Measurements from ENCODE around the gene RELCH. TPM values are rescaled to one million over a fixed set of nuclear protein-coding genes. Genes with fewer than 3 reads are reported as not detected.

The RELCH gene
- total RNA-seq, 1 donor from 2014 or later = 26.6 TPM

GRCh38 chr18:62224229-62224628, 37.2 kb downstream of the RELCH start:
- TF ChIP-seq EZH2 (IDR thresholded peaks at IDR 0.05; ENCODE audit: insufficient read depth, low read length) (no peak), CTCF (IDR thresholded peaks at IDR 0.05; ENCODE audit: insufficient read depth, low read depth, low read length) (no peak)
- Mint-ChIP-seq H3K27ac (ENCODE audit: unreplicated experiment) (no peak overlapping the region), H3K4me1 (ENCODE audit: low read depth, unreplicated experiment) (no peaks in the 10 kb centered on the region), H3K27me3 (ENCODE audit: low read depth, unreplicated experiment) (no peaks in the 10 kb centered on the region), H3K36me3 (ENCODE audit: low read depth, unreplicated experiment) (peaks cover 11% of the 10 kb centered on the region), H3K4me3 (ENCODE audit: unreplicated experiment) (no peak overlapping the region), H3K9me3 (ENCODE audit: unreplicated experiment) (peaks cover 7% of the 10 kb centered on the region)
- Histone ChIP-seq H4K20me1 (ENCODE audit: insufficient read depth, low read length) (peaks cover 3% of the 10 kb centered on the region), H3K27ac (ENCODE audit: low read depth, low read length) (no peak overlapping the region), H3K36me3 (ENCODE audit: insufficient read depth, low read length) (peaks cover 25% of the 10 kb centered on the region), H3K9me3 (ENCODE audit: insufficient read depth, low read depth, low read length) (no peaks in the 10 kb centered on the region), H3K9ac (ENCODE audit: low read length) (no peak overlapping the region), H2AFZ (ENCODE audit: low read depth, low read length) (no peak overlapping the region), H3K4me1 (ENCODE audit: insufficient read depth, low read length) (no peaks in the 10 kb centered on the region), H3K4me2 (ENCODE audit: low read length) (no peak overlapping the region), H3K27me3 (ENCODE audit: insufficient read depth, low read length) (no peaks in the 10 kb centered on the region), H3K79me2 (ENCODE audit: insufficient read depth, low read length) (no peaks in the 10 kb centered on the region), H3K4me3 (ENCODE audit: insufficient read depth, low read depth, low read length) (no peak overlapping the region)
- FAIRE-seq = no peak
- no peak for DNase-seq (ENCODE audit: low read depth)

GRCh38 chr18:62226047-62226446, 39.0 kb downstream of the RELCH start:
- no peak overlapping the region for H3K4me2 ChIP-seq (ENCODE audit: low read length)
- H3K4me3 Mint-ChIP-seq (ENCODE audit: unreplicated experiment) = no peak overlapping the region
- H3K9me3 ChIP-seq (ENCODE audit: insufficient read depth, low read depth, low read length) = no peaks in the 10 kb centered on the region
- H3K36me3 Mint-ChIP-seq (ENCODE audit: low read depth, unreplicated experiment) = peaks cover 11% of the 10 kb centered on the region
- no peak for DNase-seq (ENCODE audit: low read depth)
- H3K27me3 ChIP-seq (ENCODE audit: insufficient read depth, low read length) = no peaks in the 10 kb centered on the region
- no peaks in the 10 kb centered on the region for H4K20me1 ChIP-seq (ENCODE audit: insufficient read depth, low read length)
- no peak overlapping the region for H3K27ac ChIP-seq (ENCODE audit: low read depth, low read length)
- no peaks in the 10 kb centered on the region for H3K79me2 ChIP-seq (ENCODE audit: insufficient read depth, low read length)
- H2AFZ ChIP-seq (ENCODE audit: low read depth, low read length) = no peak overlapping the region
- H3K9me3 Mint-ChIP-seq (ENCODE audit: unreplicated experiment) = peaks cover 7% of the 10 kb centered on the region
- no peak for FAIRE-seq
- no peak overlapping the region for H3K4me3 ChIP-seq (ENCODE audit: insufficient read depth, low read depth, low read length)
- no peaks in the 10 kb centered on the region for H3K27me3 Mint-ChIP-seq (ENCODE audit: low read depth, unreplicated experiment)
- H3K36me3 ChIP-seq (ENCODE audit: insufficient read depth, low read length) = peaks cover 25% of the 10 kb centered on the region
- no peak overlapping the region for H3K9ac ChIP-seq (ENCODE audit: low read length)
- TF ChIP-seq EZH2 (IDR thresholded peaks at IDR 0.05; ENCODE audit: insufficient read depth, low read length) (no peak), CTCF (IDR thresholded peaks at IDR 0.05; ENCODE audit: insufficient read depth, low read depth, low read length) (no peak)
- no peaks in the 10 kb centered on the region for H3K4me1 Mint-ChIP-seq (ENCODE audit: low read depth, unreplicated experiment)
- no peaks in the 10 kb centered on the region for H3K4me1 ChIP-seq (ENCODE audit: insufficient read depth, low read length)
- H3K27ac Mint-ChIP-seq (ENCODE audit: unreplicated experiment) = no peak overlapping the region

- Mint-ChIP-seq H3K27ac (ENCODE audit: unreplicated experiment) (no peak overlapping the region), H3K4me3 (ENCODE audit: unreplicated experiment) (no peak overlapping the region), H3K4me1 (ENCODE audit: low read depth, unreplicated experiment) (no peaks in the 10 kb centered on the region), H3K9me3 (ENCODE audit: unreplicated experiment) (no peaks in the 10 kb centered on the region), H3K36me3 (ENCODE audit: low read depth, unreplicated experiment) (peaks cover 6% of the 10 kb centered on the region), H3K27me3 (ENCODE audit: low read depth, unreplicated experiment) (no peaks in the 10 kb centered on the region)
- H3K79me2 ChIP-seq (ENCODE audit: insufficient read depth, low read length) = no peaks in the 10 kb centered on the region
- H3K36me3 ChIP-seq (ENCODE audit: insufficient read depth, low read length) = peaks cover 21% of the 10 kb centered on the region
- TF ChIP-seq EZH2 (IDR thresholded peaks at IDR 0.05; ENCODE audit: insufficient read depth, low read length) = no peak
- no peak for TF ChIP-seq CTCF (IDR thresholded peaks at IDR 0.05; ENCODE audit: insufficient read depth, low read depth, low read length)
- no peaks in the 10 kb centered on the region for H3K4me1 ChIP-seq (ENCODE audit: insufficient read depth, low read length)
- no peak overlapping the region for H3K4me2 ChIP-seq (ENCODE audit: low read length)
- no peaks in the 10 kb centered on the region for H3K9me3 ChIP-seq (ENCODE audit: insufficient read depth, low read depth, low read length)
- H4K20me1 ChIP-seq (ENCODE audit: insufficient read depth, low read length) = no peaks in the 10 kb centered on the region
- H3K9ac ChIP-seq (ENCODE audit: low read length) = no peak overlapping the region
- FAIRE-seq (no peak), DNase-seq (ENCODE audit: low read depth) (no peak)
- H3K4me3 ChIP-seq (ENCODE audit: insufficient read depth, low read depth, low read length) = no peak overlapping the region
- H3K27ac ChIP-seq (ENCODE audit: low read depth, low read length) = no peak overlapping the region
- no peak overlapping the region for H2AFZ ChIP-seq (ENCODE audit: low read depth, low read length)
- H3K27me3 ChIP-seq (ENCODE audit: insufficient read depth, low read length) = no peaks in the 10 kb centered on the region
Measured at GRCh38 chr18:62236252-62236651, 49.2 kb downstream of the RELCH start.

All from astrocyte (in vitro differentiated cells and primary cell).